ENCODE data around the gene XPOT. TPM values are rescaled to one million over a fixed set of nuclear protein-coding genes. Genes with fewer than 3 reads are reported as not detected.
"Not testable (repeated sequence)": the region's sequence is repeated elsewhere in the genome, so short reads cannot be mapped to it uniquely, and the experiment has no call there.

The XPOT gene
- total and polyA plus RNA-seq, 2 of the 4 experiments (the other 2 are of a cell fraction): 40.9 to 80.8 TPM

DNA sequence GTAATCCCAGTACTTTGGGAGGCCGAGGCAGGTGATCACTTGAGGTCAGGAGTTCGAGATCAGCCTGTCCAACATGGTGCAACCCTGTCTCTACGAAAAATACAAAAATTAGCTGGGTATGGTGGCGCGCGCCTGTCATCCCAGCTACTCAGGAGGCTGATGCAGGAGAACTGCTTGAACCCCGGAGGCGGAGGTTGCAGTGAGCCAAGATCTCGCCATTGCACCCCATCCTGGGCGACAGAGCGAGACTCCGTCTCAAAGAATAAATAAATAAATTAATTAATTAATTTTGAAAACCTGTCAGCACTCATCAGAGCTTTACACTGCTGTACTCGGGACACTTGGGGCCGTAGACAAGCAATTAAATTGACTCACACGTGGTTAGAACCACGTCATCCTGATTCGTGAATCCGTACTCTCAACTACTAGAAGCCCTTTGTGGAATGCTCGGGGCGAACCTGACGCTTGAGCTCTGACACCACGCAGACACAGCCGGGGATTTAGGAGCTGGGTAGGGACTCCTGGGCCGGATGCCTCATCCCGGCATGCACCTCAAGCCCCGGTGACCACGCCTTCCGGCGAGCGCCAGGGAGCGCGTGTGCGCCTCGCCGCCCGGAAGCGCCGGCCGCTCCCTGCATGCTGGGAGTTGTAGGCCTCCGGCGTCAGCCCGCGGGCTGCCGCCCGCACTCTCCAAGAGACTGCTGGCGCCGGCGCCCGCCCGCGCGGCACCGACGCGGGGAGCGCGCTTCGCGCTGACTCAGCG is at the start of gene XPOT (continued):
- TF ChIP-seq MAZ (IDR thresholded peaks at IDR 0.05; ENCODE audit: borderline replicate concordance, low read depth, low read length): peak; percentile 55; the same call in 1 of the 2 replicates

DNA sequence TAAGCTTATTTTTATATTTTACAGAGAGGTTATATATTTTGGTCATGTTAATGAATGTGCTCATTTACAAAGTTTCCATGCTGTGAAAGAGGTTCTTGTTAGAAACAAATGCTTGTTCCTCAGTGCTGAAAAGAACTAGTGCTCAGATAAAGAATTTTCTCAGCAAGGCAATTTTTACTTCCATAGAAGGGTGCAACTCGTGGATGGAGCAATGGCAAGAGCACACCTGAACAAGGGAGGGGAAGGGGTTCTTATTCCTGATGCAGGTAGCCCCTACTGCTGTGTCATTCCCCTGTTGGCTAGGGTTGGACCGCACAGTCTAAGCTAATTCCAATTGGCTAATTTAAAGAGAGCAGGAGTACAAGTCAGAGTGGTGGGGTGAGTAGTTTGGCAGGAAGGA is 48.0 kb upstream of the XPOT start:
- H3K14ac ChIP-seq (replicated peaks; ENCODE audit: low read depth, low read length); dilution Hi-C loops (cut with HindIII; ENCODE audit: low sequenced_read_pairs, unreplicated experiment); H2BK5ac ChIP-seq (ENCODE audit: low read depth, low read length, poor library complexity, severe bottlenecking); H3K9ac ChIP-seq (ENCODE audit: low read depth, low read length); H4K20me1 ChIP-seq (ENCODE audit: insufficient read depth, low read length); DNase-seq; H3K23ac ChIP-seq (ENCODE audit: low read depth, low read length); ATAC-seq (ENCODE audit: low read depth); H2AK9ac ChIP-seq (replicated peaks; ENCODE audit: low read depth, low read length, poor library complexity); H3K9me1 ChIP-seq (ENCODE audit: insufficient read depth, low read length); intact Hi-C loops (cut with micrococcal nuclease); POLR2A ChIA-PET (ENCODE audit: unreplicated experiment); H3K4me2 ChIP-seq (ENCODE audit: low read depth, low read length); H4K5ac ChIP-seq (ENCODE audit: low read depth, low read length); H2BK20ac ChIP-seq (ENCODE audit: low read depth, low read length); H3K36me3 ChIP-seq (ENCODE audit: control insufficient read depth, insufficient read depth, low read length); H3K27ac ChIP-seq (ENCODE audit: insufficient read depth, low read length); H4K8ac ChIP-seq (ENCODE audit: low read depth in 2 of 2, low read length in 2 of 2); H4K91ac ChIP-seq (ENCODE audit: insufficient read depth, low read depth, low read length); H2BK15ac ChIP-seq (ENCODE audit: low read depth, low read length); H3K4me3 ChIP-seq (ENCODE audit: insufficient read depth, low read depth, low read length); H3K4me1 ChIP-seq (ENCODE audit: control insufficient read depth, insufficient read depth, low read length); H2AK5ac ChIP-seq (ENCODE audit: low read depth, low read length); H2AFZ ChIP-seq (replicated peaks; ENCODE audit: low read length, poor library complexity); H3K18ac ChIP-seq (ENCODE audit: low read depth, low read length); H3K56ac ChIP-seq (ENCODE audit: extremely low read depth, insufficient read depth, low read length); H3K27me3 ChIP-seq (ENCODE audit: control insufficient read depth, insufficient read depth, low read length); H3K79me1 ChIP-seq (ENCODE audit: low read depth in 1 of 2, low read length in 2 of 2); in situ Hi-C loops (cut with MboI; ENCODE audit: low sequenced_read_pairs); H2BK120ac ChIP-seq (ENCODE audit: low read depth, low read length); CTCF ChIA-PET; BruUV-seq (replicated peaks); H3K9me3 ChIP-seq (ENCODE audit: control insufficient read depth, insufficient read depth, low read length); H3K4ac ChIP-seq (ENCODE audit: low read depth, low read length): not testable (repeated sequence)
- no CpG with 5 or more reads among the region's 2 CpGs for WGBS, 2 experiments (ENCODE audit: extremely low coverage in 2 of 2, insufficient read length in 1 of 2)

DNA sequence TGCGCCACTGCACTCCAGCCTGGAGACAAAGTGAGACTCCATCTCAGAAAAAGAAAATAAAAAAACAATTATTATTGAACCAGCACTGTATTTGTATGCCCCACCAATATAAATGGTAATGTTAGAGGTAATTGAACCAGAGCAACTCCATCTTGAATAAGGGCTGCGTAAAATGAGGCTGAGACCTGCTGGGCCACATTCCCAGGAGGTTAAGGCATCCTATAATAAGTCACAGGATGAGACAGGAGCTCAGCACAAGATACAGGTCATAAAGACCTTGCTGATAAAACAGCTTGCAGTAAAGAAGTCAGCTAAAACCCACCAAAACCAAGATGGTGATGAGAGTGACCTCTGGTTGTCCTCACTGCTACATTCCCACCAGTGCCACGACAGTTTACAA is 43.0 kb upstream of the XPOT start:
- H3K23ac ChIP-seq (ENCODE audit: low read depth, low read length); H3K18ac ChIP-seq (ENCODE audit: low read depth, low read length); H4K5ac ChIP-seq (ENCODE audit: low read depth, low read length); H3K9ac ChIP-seq (ENCODE audit: low read depth, low read length); H4K91ac ChIP-seq (ENCODE audit: insufficient read depth, low read depth, low read length); H3K14ac ChIP-seq (replicated peaks; ENCODE audit: low read depth, low read length); H2AFZ ChIP-seq (replicated peaks; ENCODE audit: low read length, poor library complexity); H3K27ac ChIP-seq (ENCODE audit: insufficient read depth, low read length); H2BK20ac ChIP-seq (ENCODE audit: low read depth, low read length); H3K4me3 ChIP-seq (ENCODE audit: insufficient read depth, low read depth, low read length); H2BK120ac ChIP-seq (ENCODE audit: low read depth, low read length); H2BK15ac ChIP-seq (ENCODE audit: low read depth, low read length); H2BK5ac ChIP-seq (ENCODE audit: low read depth, low read length, poor library complexity, severe bottlenecking); H3K4ac ChIP-seq (ENCODE audit: low read depth, low read length); H3K36me3 ChIP-seq (ENCODE audit: control insufficient read depth, insufficient read depth, low read length); BruUV-seq (replicated peaks); H3K4me2 ChIP-seq (ENCODE audit: low read depth, low read length); in situ Hi-C loops (cut with MboI; ENCODE audit: low sequenced_read_pairs); H3K4me1 ChIP-seq (ENCODE audit: control insufficient read depth, insufficient read depth, low read length); H3K9me3 ChIP-seq (ENCODE audit: control insufficient read depth, insufficient read depth, low read length); POLR2A ChIA-PET (ENCODE audit: unreplicated experiment); H4K8ac ChIP-seq (ENCODE audit: low read depth in 2 of 2, low read length in 2 of 2); H3K9me1 ChIP-seq (ENCODE audit: insufficient read depth, low read length); H2AK5ac ChIP-seq (ENCODE audit: low read depth, low read length); CTCF ChIA-PET; DNase-seq; H3K56ac ChIP-seq (ENCODE audit: extremely low read depth, insufficient read depth, low read length); ATAC-seq (ENCODE audit: low read depth); H3K79me1 ChIP-seq (ENCODE audit: low read depth in 1 of 2, low read length in 2 of 2); H3K27me3 ChIP-seq (ENCODE audit: control insufficient read depth, insufficient read depth, low read length); H4K20me1 ChIP-seq (ENCODE audit: insufficient read depth, low read length); intact Hi-C loops (cut with micrococcal nuclease); H2AK9ac ChIP-seq (replicated peaks; ENCODE audit: low read depth, low read length, poor library complexity); dilution Hi-C loops (cut with HindIII; ENCODE audit: low sequenced_read_pairs, unreplicated experiment): not testable (repeated sequence)
- no CpG with 5 or more reads among the region's 3 CpGs for WGBS, 2 experiments (ENCODE audit: extremely low coverage in 2 of 2, insufficient read length in 1 of 2)
